ENCODE measurements around the gene GNAS. TPM values are rescaled to one million over a fixed set of nuclear protein-coding genes. Genes with fewer than 3 reads are reported as not detected.
"Not testable (repeated sequence)": the region's sequence is repeated elsewhere in the genome, so short reads cannot be mapped to it uniquely, and the experiment has no call there.

The GNAS gene
- total RNA-seq, 3 donors from 2014 or later, result 448 to 714 (median 570) TPM

GRCh38 chr20:58944610-58945009 is 92.1 kb downstream of the GNAS start:
- intact Hi-C loops (cut with DNase I; ENCODE audit: low total_unique reads), result no loop called here
- no peaks in the 10 kb centered on the region for H3K36me3 ChIP-seq
- no peaks in the 10 kb centered on the region for H3K27me3 ChIP-seq
- H3K4me1 ChIP-seq, result no peaks in the 10 kb centered on the region
- H3K4me3 ChIP-seq, result no peak overlapping the region
- no peak for DNase-seq (ENCODE audit: low spot score in 2 of 2)
- no peak overlapping the region for H3K27ac ChIP-seq
- H3K9me3 ChIP-seq, result no peaks in the 10 kb centered on the region
- TF ChIP-seq POLR2A (IDR thresholded peaks at IDR 0.05) (no peak), POLR2AphosphoS5 (IDR thresholded peaks at IDR 0.05) (no peak), CTCF (IDR thresholded peaks at IDR 0.05) (no peak)

GRCh38 chr20:58945965-58946631 is 93.6 kb downstream of the GNAS start:
- intact Hi-C loops (cut with DNase I; ENCODE audit: low total_unique reads), result no loop called here
- no peak for TF ChIP-seq POLR2A (IDR thresholded peaks at IDR 0.05)
- no peak for TF ChIP-seq POLR2AphosphoS5 (IDR thresholded peaks at IDR 0.05)
- no peak for TF ChIP-seq CTCF (IDR thresholded peaks at IDR 0.05)
- no peak overlapping the region for H3K4me3 ChIP-seq
- no peaks in the 10 kb centered on the region for H3K27me3 ChIP-seq
- no peaks in the 10 kb centered on the region for H3K4me1 ChIP-seq
- no peak for DNase-seq (ENCODE audit: low spot score in 2 of 2)
- H3K9me3 ChIP-seq, result no peaks in the 10 kb centered on the region
- H3K36me3 ChIP-seq, result no peaks in the 10 kb centered on the region
- no peak overlapping the region for H3K27ac ChIP-seq

- intact Hi-C loops (cut with DNase I; ENCODE audit: low total_unique reads); H3K27me3 ChIP-seq; H3K27ac ChIP-seq; DNase-seq (ENCODE audit: low spot score in 2 of 2); H3K9me3 ChIP-seq; H3K4me1 ChIP-seq; H3K36me3 ChIP-seq; H3K4me3 ChIP-seq: not testable (repeated sequence)
Measured at GRCh38 chr20:58947797-58948388, 95.4 kb downstream of the GNAS start.

- Histone ChIP-seq H3K36me3 (no peaks in the 10 kb centered on the region), H3K9me3 (no peaks in the 10 kb centered on the region), H3K27ac (no peak overlapping the region), H3K4me3 (no peak overlapping the region), H3K27me3 (no peaks in the 10 kb centered on the region), H3K4me1 (no peaks in the 10 kb centered on the region)
- intact Hi-C loops (cut with DNase I; ENCODE audit: low total_unique reads), result loop anchor here (5.0 to 10.0 kb wide), 2 partner anchors 693 to 1114 kb away; no protein-coding TSS in a partner anchor
- TF ChIP-seq POLR2A (IDR thresholded peaks at IDR 0.05) (no peak), CTCF (IDR thresholded peaks at IDR 0.05) (no peak), POLR2AphosphoS5 (IDR thresholded peaks at IDR 0.05) (no peak)
- no peak for DNase-seq (ENCODE audit: low spot score in 2 of 2)
Measured at GRCh38 chr20:58950603-58951002, 98.1 kb downstream of the GNAS start.

- Histone ChIP-seq H3K4me1 (no peaks in the 10 kb centered on the region), H3K9me3 (no peaks in the 10 kb centered on the region), H3K36me3 (no peaks in the 10 kb centered on the region), H3K4me3 (no peak overlapping the region), H3K27me3 (no peaks in the 10 kb centered on the region), H3K27ac (no peak overlapping the region)
- intact Hi-C loops (cut with DNase I; ENCODE audit: low total_unique reads), result loop anchor here (5.0 to 10.0 kb wide), 2 partner anchors 696 to 1112 kb away; no protein-coding TSS in a partner anchor
- TF ChIP-seq POLR2AphosphoS5 (IDR thresholded peaks at IDR 0.05) (no peak), POLR2A (IDR thresholded peaks at IDR 0.05) (no peak), CTCF (IDR thresholded peaks at IDR 0.05) (no peak)
- DNase-seq (ENCODE audit: low spot score in 2 of 2), result no peak
Measured at GRCh38 chr20:58953050-58953449, 100.5 kb downstream of the GNAS start.
